Measurements from ENCODE around the gene RIMKLB.
"Not testable (repeated sequence)": the region's sequence is repeated elsewhere in the genome, so short reads cannot be mapped to it uniquely, and the experiment has no call there.

RIMKLB gene

DNA sequence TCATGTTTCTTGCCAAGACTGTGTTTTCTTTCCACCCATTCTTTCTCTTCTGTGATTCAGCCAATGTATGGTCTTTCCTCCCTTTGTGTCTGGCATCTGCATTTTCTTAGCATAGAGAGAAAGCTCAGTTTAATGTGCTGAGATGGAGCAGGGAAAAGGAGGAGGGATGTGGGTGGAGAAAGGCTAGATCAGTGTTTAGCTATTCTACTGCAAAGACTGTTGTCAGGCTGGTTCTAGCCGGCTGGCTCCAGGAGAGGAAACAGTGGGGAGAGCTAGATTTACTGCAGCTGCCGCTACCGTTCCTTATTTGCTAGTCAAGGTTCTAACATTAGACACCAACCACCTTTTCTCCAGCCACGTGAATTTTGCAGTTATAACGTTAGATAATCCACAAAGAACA, 5.2 kb upstream of the RIMKLB start:
- no peak for DNase-seq (ENCODE audit: low read depth)

- no peak for DNase-seq (ENCODE audit: low read depth)
Measured at GRCh38 chr12:8695116-8695515, 2.7 kb upstream of the RIMKLB start.

- DNase-seq (ENCODE audit: low read depth), result no peak
Measured at GRCh38 chr12:8696442-8697090, 1.2 kb upstream of the RIMKLB start.

DNA sequence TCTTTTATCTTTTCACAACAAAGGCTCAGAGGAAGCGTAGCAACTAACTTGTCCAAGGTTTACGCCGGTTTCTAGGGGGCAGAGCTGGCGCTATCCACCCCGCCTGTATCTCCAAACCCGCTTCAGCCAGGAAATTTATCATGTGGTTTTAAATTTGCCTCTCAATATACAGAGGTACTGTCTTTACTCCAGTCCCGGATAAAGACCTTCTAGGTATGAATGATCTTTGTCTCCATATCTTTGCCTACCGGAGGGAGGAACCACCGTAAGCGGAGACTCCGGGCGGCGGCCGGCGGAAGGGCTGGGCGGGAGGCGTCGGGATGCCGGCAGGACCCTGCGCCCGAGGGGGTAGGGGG, 693 bp upstream of the RIMKLB start:
- peak; percentile 8 for DNase-seq (ENCODE audit: low read depth)

DNA sequence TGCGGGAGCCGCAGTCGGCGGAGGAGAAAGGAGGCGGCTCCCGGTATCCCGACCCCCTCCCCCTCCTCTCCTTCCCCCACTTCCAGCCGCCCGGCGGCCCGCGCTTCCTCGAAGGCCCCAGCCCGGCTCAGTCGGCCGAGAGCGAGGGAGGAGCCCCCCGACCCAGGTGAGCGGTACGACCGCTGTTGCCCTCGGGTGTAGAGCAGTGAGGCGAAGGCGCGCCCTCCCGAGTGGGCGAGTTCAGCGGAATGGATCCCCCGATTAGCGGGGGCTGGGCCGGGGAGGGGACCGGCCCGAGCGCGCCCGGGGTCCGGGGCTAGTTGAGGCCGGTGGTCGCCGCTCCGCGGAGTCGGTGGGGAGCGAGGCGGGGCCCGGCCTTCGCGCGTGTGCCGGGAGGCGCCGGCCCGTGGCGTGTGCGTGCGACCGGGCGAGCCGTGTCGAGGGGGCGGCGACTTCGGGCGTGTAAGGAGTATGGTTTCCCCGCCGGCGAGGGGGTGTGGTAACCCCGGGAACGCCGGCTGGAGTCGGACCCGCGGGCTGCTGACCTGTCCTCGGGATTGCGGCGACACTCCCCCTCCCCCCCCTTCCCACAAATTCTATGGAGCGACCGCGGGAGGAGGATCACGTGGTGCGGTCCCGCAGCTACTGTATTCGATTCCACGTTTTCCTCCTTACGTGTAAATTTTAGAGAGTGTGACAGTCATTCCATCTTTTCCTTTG, 501 bp downstream of the RIMKLB start:
- peak; percentile 23 for DNase-seq (ENCODE audit: low read depth)

DNA sequence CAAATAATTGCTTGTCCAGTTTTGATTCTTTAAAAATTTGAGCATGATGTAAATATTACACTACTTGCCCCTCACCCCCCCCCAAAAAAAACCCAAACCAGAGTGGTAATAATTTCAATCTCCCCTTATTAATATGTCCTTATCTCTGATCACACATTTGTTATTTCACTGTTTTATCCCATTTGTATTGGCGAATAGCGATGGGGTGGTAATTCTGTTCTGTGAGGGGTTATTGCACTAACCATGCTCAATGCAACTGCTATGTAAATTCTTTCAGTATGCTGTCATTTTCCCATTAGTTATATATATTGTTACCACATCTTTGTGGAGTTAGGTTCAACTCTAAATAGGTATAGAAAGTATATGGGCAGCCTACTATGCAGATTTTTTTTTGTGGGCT, 1.1 kb downstream of the RIMKLB start:
- DNase-seq (ENCODE audit: low read depth), result peak; percentile 28

GRCh38 chr12:8699714-8700113, 1.9 kb downstream of the RIMKLB start:
- DNase-seq (ENCODE audit: low read depth), result no peak

- DNase-seq (ENCODE audit: low read depth), result no peak
Measured at GRCh38 chr12:8701046-8701660, 3.4 kb downstream of the RIMKLB start.

DNA sequence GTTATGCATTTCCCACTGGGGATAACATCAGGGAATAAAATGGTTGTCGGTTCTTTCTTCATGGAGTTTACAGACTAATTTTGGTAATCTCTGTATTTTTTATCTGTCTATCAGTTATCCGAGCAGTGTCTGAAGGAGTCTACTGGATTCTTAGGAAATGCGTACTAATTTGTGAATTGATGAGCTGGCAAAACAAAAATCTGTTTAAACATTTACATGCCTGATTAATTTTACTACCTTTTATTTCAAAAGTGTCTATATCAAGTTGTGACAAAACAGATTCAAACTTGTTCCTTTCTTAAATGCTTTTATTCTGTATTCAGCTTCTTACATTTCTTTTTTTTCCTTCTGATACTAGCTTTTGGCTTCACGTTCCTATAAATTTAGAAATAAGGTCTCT, 4.4 kb downstream of the RIMKLB start:
- no peak for DNase-seq (ENCODE audit: low read depth)

GRCh38 chr12:8709124-8709830, 11.5 kb downstream of the RIMKLB start:
- DNase-seq (ENCODE audit: low read depth), result no peak

DNA sequence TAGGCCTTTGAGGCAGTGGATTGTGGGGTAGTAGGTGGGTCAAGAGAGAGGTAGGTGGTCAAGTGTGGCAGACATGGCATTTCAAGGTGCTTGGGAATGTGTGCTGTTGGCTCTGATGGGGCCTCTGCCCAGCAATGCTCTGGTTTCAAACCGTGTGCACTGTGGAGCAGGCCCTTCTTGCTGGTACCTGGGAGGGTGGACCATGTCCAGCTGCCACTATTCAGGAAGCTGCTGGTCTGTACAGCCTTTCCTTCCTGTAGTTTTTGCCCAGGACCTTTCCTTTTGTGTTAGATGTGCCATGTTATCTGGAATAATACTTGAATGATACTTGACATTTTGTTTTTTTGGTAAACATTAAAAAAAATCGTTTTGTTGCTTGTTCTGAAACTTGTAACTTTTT, 14.8 kb downstream of the RIMKLB start:
- DNase-seq (ENCODE audit: low read depth), result no peak

- DNase-seq (ENCODE audit: low read depth), result no peak
Measured at GRCh38 chr12:8722286-8722800, 24.6 kb downstream of the RIMKLB start.

DNA sequence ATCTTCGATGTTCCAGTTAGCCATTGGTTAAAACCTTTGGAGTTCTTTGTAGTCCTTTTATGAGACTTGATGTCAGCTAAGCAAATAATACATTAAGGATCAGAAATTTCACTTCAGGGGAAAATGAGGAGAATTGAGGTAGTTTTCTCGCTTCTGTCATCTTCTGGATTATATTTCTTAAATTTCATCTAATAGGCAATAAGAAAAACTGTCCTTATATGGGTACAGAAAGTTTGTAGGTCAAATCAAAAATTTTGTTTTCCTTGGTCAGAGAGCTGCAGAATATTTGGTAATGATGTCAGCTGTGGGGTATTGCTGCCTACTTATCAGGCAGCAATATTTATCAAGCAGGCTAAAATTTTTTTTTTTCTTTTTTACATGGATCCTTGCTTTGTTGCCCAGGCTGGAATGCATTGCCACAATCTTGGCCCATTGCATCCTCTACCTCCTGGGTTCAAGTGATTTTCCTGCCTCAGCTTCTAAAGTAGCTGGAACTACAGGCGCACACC, 37.1 kb downstream of the RIMKLB start:
- no peak for DNase-seq (ENCODE audit: low read depth)

DNA sequence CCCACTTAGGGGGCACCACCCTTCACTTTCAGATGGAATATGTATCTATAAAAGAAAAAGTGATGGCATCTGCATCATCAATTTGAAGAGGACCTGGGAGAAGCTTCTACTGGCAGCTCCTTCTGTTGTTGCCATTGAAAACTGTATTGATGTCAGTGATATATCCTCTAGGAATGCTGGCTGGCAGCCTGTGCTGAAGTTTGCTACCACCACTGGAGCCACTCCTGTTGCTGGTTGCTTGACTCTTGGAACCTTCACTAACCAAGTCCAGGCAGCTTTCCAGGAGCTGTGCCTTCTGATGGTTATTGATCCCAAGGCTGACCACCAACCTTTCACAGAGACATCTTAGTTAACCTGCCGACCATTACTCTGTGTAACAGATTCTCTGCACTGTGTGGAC, 44.7 kb downstream of the RIMKLB start:
- peak; percentile 25 for DNase-seq (ENCODE audit: low read depth)

- not testable (repeated sequence) for DNase-seq (ENCODE audit: low read depth)
Measured at GRCh38 chr12:8743121-8743520, 45.3 kb downstream of the RIMKLB start.

- not testable (repeated sequence) for DNase-seq (ENCODE audit: low read depth)
Measured at GRCh38 chr12:8745631-8746030, 47.8 kb downstream of the RIMKLB start.

DNA sequence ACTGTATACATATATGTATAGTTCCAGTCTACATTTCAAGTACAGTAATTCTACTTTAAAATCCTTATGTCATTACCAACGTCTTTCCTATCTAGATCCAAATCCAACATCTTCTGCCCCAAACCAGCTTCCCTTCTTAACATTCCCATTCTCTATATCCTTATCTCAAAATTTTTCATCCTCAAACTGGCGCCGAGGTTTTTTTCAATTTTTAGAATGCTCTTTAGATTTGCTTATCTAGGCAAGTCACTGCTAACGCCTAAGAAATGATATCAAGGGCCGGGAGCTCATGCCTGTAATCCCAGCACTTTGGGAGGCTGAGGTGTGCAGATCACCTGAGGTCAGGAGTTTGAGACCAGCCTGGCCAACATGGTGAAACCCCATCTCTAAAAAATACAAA, 48.3 kb downstream of the RIMKLB start:
- no peak for DNase-seq (ENCODE audit: low read depth)

- DNase-seq (ENCODE audit: low read depth), result not testable (repeated sequence)
Measured at GRCh38 chr12:8760076-8760475, 62.3 kb downstream of the RIMKLB start.

GRCh38 chr12:8762701-8763100, 64.9 kb downstream of the RIMKLB start:
- DNase-seq (ENCODE audit: low read depth), result not testable (repeated sequence)

- not testable (repeated sequence) for DNase-seq (ENCODE audit: low read depth)
Measured at GRCh38 chr12:8766121-8766520, 68.3 kb downstream of the RIMKLB start.

GRCh38 chr12:8770499-8770898, 72.7 kb downstream of the RIMKLB start:
- no peak for DNase-seq (ENCODE audit: low read depth)

DNA sequence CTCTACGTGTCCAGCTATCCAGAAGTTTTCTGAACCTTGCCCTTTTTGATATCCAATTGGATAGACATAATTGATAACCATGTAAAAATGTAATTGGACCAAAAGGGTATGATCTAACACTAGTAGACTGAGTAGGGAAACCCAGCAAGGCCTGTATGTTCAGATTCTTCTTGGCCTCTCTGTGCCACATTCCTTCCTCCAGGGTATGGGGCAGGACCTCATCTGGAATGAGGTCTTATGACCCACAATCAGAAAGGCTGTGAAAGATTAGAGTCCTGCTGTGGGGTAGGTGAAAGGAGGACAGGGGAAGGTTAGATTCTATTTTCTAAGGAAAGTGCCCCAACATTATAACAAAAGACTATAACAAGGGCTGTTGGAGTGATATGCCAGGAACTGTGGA, 73.3 kb downstream of the RIMKLB start:
- no peak for DNase-seq (ENCODE audit: low read depth)

Data from HS-5 (cell line).